ENCODE results near the gene TAL1.

The TAL1 gene

DNA sequence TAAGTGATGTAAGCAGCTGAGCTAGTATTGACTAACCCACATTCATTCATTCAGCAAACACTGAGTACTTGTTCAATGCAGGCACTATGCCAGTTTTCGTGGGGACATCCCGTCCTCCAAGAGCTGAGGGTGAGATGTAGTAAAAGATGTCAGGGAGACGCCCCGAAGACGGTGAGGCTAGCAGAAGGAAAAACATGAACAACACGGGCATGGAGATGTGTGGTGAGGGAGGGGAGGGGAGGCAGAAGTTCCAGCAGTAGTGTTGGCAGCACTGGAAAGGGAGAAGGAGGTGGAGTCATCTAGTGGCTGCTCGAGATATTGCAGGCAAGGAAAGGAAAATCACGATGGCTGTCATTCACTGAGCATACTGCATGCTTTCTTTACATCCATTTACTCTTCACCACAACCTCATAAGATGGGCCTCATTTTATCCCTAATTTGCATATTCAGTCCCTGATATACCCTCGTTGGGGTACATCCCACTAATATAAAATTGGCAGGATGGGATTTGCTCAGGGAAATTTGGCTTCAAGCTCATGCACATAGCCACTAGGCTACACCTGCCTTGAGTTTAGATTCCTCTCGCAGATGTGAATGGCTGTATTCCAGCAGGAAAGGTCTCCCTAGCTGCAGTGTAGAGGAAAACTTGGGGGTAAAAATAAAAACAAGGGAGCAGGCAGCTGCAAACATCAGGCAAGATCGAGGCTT lies 56.6 kb downstream of the TAL1 start:
- peak in 1 of 2 experiments; percentile 23 for DNase-seq (ENCODE audit: low read depth in 2 of 2)

DNA sequence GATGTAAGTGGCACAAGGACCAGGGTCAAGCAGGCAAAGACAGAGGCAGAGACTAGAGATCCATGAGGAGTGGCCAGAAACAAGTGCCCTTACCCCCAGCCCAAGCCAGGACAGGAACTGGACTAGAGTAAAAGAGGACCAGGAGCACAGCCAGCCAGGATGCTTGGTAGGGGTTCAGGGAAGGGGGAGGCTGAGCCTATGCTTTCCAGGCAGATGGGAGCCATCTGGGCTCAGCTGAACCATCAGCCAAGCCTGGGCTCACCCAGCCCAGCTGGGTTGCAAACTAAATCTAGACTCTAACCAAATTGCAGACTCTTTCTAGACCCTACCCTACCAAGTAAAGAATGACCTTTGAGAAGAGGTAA lies 57.4 kb downstream of the TAL1 start:
- no peak for DNase-seq (ENCODE audit: low read depth in 2 of 2)

DNA sequence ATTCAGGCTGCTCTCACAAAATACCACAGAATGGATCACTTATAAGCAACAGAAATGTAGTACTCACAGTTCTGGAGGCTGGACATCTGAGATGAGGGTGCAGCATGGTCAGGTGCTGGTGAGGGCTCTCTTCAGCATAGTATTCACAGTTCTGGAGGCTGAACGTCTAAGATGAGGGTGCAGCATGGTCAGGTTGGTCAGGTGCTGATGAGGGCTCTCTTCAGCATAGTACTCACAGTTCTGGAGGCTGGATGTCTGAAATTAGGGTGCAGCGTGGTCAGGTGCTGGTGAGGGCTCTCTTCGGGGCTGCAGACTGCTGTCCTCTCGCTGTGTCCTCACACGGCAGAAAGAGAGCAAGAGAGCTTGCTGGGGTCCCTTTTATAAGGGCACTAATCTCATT lies 59.2 kb downstream of the TAL1 start:
- no peak for DNase-seq (ENCODE audit: low read depth in 2 of 2)
